Astrocyte of the spinal cord (primary cell): ENCODE data around the gene ALDH7A1.
"Not testable (repeated sequence)": the region's sequence is repeated elsewhere in the genome, so short reads cannot be mapped to it uniquely, and the experiment has no call there.

Source experiments
- DNase-seq: peaks from one replicate; pipeline ENCODE4 v3.0.0; 2011; ENCODE audit warnings: low read depth, low spot score
- H3K4me3 ChIP-seq: 2 replicates; pipeline ENCODE4 v1.5.1; 2011; ENCODE audit warnings: low read depth, mild to moderate bottlenecking, low read length, moderate library complexity
- in situ Hi-C: cut with HindIII; loops from 2 replicates; pipeline ENCODE4 v1.10.0; 2017; ENCODE audit warnings: low sequenced_read_pairs
- TF ChIP-seq, protein P1 (sequence below): IDR thresholded peaks from 2 replicates; pipeline ENCODE4 v1.5.1; 2012; ENCODE audit warnings: low read depth, mild to moderate bottlenecking, low read length, inconsistent platforms

The ALDH7A1 gene

DNA sequence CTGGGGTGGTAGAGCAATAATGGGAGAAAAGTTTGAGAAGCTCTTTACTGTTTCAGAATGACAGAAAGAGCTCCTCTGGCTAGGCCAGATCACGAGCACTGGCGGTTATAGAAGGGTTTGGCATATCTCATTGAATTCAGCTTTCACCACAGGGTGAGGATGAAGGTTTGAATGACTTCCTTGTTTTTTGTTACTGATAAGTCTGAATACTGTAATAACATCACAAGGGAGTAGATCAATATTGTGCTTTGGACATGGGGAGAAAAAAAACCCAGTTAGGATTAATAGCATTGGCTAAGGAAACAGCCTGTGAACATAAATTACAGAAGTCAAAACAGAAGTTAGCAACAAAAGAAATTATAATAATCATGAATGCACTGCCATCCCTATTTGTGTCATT lies 15.1 kb upstream of the ALDH7A1 start:
- DNase-seq, result no peak
- TF ChIP-seq, protein P1, sequence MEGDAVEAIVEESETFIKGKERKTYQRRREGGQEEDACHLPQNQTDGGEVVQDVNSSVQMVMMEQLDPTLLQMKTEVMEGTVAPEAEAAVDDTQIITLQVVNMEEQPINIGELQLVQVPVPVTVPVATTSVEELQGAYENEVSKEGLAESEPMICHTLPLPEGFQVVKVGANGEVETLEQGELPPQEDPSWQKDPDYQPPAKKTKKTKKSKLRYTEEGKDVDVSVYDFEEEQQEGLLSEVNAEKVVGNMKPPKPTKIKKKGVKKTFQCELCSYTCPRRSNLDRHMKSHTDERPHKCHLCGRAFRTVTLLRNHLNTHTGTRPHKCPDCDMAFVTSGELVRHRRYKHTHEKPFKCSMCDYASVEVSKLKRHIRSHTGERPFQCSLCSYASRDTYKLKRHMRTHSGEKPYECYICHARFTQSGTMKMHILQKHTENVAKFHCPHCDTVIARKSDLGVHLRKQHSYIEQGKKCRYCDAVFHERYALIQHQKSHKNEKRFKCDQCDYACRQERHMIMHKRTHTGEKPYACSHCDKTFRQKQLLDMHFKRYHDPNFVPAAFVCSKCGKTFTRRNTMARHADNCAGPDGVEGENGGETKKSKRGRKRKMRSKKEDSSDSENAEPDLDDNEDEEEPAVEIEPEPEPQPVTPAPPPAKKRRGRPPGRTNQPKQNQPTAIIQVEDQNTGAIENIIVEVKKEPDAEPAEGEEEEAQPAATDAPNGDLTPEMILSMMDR, result no peak
- no peak overlapping the region for H3K4me3 ChIP-seq
- in situ Hi-C loops, result no loop called here

DNA sequence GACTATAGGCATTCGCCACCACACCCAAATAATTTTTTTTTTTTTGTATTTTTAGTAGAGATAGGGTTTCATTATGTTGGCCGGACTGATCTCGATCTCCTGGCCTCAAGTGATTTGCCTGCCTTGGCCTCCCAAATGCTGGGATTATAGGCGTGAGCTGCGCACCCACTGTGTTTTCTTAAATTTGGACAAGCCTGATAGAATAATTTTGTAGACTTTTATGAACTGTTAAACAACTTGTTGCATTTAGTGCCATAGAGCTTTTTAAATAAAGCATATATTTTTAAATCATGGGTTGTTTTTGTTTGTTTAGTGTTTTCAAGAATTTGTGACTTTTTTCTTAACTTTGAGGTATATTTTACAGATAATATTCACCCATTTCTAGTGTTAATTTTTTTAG lies 10.5 kb upstream of the ALDH7A1 start:
- TF ChIP-seq, protein P1, result no peak
- no peak for DNase-seq
- in situ Hi-C loops, result no loop called here
- H3K4me3 ChIP-seq, result no peak overlapping the region

DNA sequence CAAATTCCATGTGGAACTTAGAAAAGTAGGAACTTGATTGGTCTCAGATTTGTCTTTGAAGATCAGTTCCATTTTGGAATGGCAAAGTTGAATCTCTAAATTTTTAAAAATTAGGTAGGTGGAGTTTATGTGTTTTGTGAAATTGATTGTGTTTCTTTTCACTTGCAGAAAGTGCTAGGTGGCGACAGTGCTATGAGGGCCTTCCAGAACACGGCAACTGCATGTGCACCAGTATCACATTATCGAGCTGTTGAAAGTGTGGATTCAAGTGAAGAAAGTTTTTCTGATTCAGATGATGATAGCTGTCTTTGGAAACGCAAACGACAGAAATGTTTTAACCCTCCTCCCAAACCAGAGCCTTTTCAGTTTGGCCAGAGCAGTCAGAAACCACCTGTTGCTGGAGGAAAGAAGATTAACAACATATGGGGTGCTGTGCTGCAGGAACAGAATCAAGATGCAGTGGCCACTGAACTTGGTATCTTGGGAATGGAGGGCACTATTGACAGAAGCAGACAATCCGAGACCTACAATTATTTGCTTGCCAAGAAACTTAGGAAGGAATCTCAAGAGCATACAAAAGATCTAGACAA lies 8.5 kb upstream of the ALDH7A1 start:
- in situ Hi-C loops, result no loop called here
- TF ChIP-seq, protein P1, result no peak
- no peak for DNase-seq

DNA sequence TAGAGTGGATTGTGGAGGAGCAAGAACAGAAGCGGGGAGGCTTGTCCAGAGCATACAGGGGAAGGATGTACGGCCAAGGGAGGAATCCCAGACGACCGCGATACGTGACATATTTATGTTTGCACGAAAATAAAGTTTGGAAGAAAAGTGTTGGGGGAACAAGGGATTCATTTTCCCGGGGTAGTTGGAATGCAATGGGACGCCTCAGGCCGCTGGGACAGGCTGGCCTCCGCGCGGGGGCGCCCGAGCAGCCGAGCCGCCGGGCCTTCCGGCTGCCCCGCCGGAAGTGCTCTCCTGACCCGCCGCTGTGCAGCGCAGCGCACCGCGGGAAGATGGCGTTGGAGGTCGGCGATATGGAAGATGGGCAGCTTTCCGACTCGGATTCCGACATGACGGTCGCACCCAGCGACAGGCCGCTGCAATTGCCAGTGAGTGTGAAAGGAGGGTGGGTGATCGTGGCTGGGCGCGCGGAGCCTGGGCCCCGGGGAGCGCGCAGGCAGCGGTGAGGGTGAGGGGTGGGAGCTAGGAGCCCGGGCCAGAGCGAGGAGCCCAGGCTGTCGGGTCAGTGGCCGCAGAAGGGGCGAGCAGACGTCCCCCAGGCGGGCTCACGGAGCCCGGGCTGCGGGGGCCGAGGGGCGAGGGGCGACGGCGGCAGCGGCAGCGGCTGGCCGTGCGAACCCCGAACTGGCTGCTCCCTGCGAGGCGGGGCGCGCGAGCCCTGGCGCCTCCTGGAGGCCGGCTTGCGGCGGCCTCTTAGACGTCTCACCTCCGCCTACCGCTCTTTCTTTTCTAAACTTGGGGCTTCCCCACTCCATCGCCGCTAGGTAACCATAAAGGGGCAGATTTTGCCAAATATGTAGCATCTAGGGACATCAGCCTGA lies 5.9 kb upstream of the ALDH7A1 start, which contains the start of gene PHAX:
PHAX (plus strand) TSS at position 317 of the 881 bp plus-strand sequence; CDS start at position 333, 16 bp downstream.
- TF ChIP-seq, protein P1, result peak; percentile 74
- in situ Hi-C loops, result no loop called here
- peak within 1 kb of the TSS; percentile 88 for H3K4me3 ChIP-seq
- peak; percentile 85 for DNase-seq

More for the DNA sequence above, 8.5 kb upstream of the ALDH7A1 start:
- H3K4me3 ChIP-seq, result no peak overlapping the region

DNA sequence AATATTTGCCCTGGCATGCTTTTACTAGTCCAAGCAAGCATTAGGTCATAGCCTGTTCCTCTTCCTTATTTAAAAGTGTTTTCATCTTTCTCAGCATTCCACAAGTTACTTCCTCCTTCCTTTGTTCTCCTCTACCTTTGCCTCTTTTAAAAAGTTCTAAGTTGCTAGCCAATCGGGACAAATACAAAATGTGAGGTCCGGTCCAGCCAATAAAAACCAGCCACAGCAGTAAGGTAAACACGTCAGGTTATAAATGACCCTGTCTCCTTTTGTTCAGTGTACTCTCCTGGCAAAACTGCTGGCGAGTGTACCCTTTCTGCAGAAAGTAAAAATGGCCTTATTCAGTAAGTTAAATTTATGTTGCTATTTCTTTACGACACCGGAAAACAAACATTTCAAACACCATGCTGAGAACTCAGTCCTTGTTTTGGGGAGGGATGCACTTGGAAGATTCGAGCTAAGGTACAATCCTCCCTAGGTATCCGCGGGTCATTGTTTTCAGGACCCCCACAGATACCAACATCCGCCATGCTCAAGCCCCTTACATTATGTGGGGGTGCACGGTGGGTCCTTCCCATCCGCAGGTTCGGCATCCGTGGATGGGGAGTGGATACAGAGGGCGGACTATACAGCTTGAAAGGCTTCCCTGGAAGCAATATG lies 5.1 kb upstream of the ALDH7A1 start:
- in situ Hi-C loops, result not testable (repeated sequence)
- DNase-seq, result peak; percentile 6
- H3K4me3 ChIP-seq, result peak overlapping the region; percentile 10

DNA sequence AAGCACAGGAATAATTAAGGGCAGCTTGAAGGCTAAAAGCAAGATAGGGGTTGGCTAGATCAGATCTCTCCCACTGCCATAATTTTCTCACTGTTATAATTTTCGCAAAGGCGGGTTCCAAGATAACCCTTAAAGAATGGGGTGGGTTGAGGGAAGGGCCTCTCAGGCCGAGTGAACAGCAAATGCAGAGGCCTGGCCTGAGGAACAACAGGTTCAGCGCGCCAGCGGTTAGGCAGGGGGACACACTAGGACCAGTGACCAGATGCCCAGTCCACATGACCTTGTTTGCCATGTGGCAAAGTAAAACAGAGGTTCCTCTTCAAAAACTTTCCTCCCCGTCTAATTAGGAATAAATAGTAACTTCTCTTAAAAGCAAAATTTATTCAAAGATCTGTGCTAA lies 4.5 kb upstream of the ALDH7A1 start:
- TF ChIP-seq, protein P1, result no peak
- in situ Hi-C loops, result no loop called here
- DNase-seq, result no peak
- H3K4me3 ChIP-seq, result no peak overlapping the region
